Activated CD8-positive, alpha-beta memory T cell treated with anti-CD3 and anti-CD28 coated beads, Interleukin-2, amount 50 U/mL, for 4 hours (primary cell): ENCODE measurements around the gene TCEA2.
A peak's percentile ranks its signal among the peaks of the same experiment; 100 is the strongest.
"Not testable (repeated sequence)": the region's sequence is repeated elsewhere in the genome, so short reads cannot be mapped to it uniquely, and the experiment has no call there.

ENCODE experiments used
- DNase-seq: peaks from one replicate; pipeline ENCODE4 v3.0.0-alpha.2; 2020

The TCEA2 gene

DNA sequence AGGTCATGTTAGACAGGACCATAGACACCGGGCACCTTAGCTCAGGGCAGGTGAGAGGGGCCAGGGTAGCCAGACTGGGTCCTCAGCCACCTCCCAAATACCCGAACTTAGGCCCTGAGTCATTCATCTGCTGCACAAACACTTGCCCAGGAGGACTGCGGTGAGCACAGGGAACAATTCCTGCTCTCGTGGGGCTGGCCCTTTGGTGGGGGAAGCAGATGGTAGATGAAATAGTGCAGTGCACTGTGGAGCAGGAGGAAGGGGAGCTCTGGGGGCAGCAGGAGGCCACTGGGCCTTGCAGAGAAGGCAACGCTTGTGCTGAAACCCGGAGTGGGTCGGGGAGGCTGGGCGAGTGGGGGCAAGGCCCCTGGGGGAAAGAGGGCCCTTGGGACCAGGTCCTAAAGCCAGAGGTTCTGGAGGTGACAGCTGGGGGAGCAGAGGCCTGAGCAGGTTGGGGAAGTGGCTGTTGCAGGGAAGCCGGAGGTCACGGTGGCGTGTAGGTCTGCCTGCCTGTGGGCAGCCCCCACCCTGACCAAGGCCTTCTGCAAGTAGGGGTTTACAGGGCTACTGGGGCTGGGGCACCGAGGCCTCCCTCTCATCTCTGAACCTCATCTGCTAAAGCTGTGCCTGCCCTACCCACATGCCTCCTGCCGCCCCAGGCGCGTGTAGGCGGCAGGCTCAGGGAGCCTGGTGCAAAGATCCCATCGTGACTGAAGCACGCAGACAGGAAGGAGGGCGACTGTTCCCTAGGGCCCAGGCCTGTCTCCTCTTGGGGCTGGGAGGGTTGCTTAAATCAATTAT, 49.0 kb downstream of the TCEA2 start:
- DNase-seq, result peak; percentile 12

DNA sequence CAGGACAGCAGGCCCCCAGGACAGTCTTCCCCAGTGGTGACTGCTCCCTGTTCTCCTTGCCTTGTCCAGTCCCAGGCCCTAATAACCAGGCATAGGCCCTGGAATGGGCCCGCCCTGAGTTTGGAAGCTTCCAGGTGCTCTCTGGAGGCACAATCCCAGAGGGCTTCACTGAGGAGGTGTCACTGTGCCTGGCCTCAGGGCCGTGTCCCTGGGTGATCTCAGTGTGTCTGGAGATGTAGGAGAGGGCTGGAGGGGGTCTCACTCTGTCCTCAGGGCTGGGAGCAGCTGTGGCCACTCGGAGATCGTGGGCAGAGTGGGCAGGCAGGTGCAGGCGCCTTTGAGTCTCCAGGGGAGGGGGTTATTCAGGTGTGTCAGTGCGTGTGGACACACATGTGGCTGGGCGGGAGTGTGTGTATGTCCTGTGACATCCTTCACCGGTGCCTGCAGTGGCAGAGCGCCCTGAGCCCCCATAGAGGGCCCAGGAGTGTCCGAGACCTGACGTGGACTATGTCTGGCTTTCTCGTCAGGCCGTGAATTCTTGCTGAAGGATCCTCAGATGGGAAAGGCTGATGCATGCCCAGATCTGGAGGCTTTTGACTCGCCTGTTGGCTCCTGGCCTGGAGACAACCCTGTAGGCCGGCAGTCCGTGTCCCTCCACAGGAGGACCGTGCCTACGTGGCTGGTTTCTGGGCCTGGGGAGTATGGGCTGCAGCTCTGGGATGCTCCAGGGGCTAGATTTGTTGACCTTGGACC, 49.9 kb downstream of the TCEA2 start:
- no peak for DNase-seq

DNA sequence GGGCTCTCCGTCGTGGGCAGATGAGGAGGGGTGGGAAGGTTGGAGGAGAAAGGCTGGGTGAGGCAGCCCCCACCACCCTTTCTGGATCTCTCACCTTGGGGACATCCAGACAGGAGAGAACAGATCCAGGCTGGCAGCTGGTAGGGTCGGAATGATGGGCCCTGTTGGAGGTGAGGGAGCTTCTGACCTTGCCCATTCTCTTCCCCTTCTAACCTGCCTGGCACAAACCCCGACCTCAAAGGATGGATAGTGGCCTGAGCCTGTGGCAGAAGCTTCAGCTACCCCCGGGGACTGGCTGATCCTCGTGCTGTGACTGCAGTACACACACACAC, 50.4 kb downstream of the TCEA2 start:
- DNase-seq, result no peak

DNA sequence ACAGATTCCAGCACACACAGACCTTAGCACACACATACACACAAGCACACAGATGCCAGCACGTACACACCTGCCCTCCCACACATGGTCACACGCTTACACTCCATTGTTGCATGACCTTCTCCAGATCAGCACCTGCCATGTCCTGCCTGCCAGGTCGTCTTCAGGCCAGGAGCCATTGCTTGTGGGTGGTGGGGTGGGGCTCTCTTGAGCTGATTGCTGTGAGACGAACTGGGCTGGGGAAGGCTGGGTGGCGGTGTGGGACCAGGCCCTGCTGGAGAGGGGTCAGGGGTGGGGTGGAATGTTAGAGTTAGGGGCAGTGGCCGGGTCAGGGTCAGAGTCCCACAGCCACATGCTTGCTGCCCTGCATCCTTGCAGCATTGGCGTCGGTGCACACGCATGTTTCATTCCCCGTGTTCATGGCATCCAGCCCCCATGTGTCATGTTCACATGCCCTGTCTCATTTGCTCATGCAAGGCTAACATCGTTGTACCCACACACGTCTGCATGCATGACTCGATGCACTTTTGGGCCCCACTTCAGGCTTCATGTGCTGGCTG, 50.9 kb downstream of the TCEA2 start:
- no peak for DNase-seq

DNA sequence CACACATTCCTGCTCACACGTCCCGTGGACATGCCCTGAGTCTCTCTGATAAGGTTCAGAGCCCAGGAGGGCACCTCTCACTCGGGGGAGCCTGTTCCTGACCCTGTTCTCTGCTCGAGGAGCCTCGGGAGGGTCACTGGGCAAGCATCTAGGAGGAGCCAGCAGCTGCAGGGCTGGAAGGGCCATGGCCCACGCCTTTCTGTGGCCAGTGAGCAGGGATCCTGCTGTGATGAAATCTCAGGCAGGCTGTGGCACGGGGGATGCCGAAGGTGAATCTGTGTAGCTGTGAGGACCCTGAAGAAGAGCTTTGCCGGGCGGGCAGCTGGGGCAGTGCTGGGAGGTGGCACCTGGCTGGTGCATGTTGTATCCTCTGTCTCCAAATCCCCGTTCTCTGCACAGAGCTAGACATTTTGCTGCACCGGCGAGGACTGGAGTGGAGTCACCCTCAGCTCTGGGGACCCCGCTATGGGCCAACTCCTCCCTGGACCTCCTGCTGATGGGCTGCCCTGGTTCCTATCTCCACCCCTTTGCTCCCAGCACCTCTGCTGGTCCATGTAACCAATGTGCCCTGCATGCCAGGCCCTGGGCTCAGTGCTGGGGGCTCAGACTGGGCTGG, 51.5 kb downstream of the TCEA2 start:
- DNase-seq, result peak; percentile 8

DNA sequence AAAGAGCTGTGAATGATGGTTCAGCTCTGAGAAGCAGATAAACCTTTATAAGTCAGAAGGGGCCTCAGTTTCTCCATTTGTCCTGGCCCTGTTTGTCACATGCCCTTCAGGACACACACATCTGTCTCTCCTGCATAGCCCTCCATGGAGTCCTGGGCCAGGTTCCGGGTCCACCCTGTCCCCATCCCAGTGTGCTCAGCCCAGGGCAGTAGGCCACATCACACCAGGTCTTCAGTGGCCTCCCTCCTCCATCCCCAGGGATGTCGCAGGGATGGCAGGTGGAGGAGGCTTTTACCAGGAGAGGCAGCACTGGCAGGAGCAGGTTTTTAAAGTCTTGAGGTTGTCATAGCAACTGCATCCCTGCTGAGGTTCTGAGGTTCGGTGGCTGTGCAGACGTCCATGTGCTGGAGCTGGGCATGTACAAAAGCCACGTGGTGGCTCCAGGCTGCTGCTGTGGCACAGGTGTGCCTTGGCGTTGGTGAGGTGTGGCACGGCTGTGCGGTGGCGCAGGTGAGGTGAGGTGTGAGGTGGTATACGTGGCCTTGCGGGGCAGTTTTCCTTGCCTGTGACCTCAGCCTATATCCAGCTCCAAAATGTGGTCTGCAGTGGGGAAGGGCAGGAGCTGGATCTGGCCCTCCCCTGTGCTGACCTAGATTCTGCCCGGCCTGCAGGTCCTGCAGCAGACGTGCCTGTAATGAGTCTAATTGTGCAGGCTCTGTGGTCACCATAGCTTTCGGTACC, 52.3 kb downstream of the TCEA2 start:
- no peak for DNase-seq

DNA sequence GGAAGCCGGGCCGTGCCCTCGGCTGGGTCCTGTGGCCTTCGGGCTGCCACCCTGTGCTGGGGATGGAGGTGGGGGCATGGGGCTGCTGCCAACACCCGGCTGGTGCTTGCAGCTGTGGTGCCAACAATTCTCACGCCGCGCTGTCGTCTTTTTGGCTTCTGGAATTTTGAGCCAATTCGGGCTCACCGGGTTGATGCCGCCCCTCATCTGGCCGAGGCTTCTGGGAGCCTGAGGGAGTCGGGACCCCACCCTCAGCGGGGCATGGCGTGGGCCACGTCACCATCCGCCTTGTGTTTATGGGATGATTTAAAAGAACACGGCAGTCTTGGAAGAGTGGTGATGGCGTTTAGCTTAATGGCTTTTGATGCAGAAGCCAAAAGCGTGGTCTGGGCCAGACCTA, 53.0 kb downstream of the TCEA2 start:
- DNase-seq, result no peak

DNA sequence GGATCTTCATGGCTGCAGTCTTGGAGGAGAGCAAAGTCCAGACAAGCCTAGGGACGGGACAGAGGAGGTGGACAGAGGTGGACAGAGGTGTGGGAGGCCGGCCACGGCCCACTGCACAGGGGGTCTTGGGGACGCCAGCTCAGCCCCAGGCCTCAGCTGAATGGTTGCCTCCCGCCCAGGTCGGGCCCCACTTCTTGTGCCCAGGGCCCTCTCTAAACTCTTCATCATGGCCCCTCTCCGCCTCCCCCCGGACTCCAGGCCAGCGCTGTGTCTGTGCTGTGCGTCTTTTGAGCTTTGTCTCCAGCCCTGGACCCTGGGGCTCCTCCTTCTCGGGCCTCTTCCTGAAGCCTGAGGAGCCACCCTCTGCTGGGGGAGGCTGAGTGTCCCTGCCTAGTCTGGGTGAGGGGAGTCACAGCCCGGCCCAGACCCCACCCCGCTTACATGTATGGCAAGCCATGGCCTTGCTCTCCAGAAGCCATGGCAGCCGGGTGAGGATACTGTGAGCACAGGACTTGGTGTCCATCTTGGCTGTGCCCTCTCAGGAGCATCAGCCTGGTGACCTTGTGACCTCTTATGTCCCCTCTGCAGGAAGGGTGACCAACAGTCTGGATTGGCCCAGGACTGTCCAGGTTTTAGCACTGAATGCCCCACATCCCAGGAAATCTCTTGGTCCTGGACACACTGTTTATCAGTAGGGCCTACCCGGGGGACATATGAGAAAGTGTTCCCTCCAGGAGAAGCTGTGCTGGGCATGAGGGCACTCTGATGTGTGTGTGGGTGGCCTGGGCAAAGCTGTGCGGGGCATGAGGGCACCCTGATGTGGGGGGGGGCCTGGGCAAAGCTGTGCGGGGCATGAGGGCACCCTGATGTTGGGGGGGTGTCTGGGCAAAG, 53.8 kb downstream of the TCEA2 start:
- DNase-seq, result peak; percentile 9

DNA sequence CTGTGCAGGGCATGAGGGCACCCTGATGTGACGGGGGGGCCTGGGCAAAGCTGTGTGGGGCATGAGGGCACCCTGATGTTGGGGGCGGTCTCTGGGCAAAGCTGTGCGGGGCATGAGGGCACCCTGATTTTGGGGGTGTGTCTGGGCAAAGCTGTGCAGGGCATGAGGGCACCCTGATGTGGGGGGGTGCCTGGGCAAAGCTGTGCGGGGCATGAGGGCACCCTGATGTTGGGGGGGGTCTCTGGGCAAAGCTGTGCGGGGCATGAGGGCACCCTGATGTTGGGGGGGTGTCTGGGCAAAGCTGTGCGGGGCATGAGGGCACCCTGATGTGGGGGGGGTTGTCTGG, 54.4 kb downstream of the TCEA2 start:
- not testable (repeated sequence) for DNase-seq

DNA sequence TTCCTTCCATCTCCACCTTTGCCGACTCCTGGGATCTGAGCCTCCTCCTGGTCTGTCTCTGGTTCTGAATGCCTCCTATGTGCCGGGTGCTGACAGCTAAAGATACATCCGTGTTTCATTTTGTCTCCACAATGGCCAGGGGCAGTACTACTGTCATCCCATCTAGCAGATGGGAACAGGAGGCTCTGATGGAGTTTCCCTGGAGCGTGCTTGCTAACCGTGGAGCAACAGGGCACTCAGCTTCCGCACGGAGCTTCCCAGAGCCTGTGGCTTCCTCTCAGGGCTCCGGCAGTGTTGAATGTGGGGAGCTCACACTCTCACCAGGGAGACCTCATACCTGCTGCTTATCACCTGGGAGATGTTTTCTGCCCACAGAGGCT, 56.3 kb downstream of the TCEA2 start:
- no peak for DNase-seq

DNA sequence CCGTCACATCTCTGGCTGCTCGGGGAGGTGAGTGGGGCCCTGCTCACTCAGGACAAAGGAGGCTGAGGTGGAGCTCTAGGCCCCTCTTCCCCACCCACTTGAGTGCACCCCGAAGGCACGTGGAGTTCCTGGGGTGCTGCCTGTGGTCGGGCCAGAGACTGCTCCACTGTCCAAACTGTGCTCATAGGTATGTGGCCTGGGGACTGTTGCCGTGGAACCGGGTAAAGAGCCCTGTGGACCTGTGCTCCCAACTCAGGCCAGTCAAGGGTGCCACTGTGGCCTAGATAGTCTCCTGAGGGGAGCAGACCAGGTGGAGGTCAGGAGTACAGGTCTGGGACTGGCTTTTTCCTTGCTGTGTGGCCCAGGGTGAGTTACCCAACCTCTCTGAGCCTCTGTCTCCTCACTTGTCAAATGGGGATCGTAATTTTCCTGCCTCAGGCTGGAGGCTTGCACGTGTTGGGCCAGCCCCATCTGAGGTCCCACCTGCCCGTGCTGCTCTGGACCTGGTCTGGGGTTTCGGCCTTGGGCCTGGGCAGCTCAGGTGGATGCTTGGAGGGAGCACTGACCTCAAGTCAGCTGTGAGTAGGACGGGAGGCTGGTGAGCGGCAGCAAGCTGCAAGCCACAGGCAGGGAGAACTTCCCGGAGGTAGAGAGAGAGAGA, 56.8 kb downstream of the TCEA2 start:
- DNase-seq, result peak; percentile 12

DNA sequence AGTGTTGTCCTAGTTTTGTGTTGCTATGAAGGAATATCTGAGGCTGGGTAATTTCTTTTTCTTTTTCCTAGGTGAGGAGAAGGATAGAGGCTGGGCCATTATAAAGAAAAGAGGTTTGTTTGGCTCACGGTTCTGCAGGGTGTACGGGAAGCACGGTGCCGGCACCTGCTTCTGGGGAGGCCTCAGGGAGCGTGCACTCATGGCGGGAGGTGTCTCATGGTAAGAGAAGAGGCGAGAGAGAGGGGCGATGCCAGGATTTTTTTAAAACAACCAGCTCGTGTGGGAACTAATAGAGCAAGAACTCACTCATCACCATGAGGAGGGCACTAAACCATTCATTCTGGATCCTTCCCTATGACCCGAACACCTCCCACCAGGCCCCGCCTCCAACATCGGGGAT, 58.6 kb downstream of the TCEA2 start:
- DNase-seq, result peak; percentile 13
